Vagina (tissue), 2 donors: ENCODE data around the gene ISLR. TPM values are rescaled to one million over a fixed set of nuclear protein-coding genes. Genes with fewer than 3 reads are reported as not detected.

Experiments used
- DNase-seq, 2 donors: peaks; one replicate each; pipeline ENCODE4 v3.0.0-alpha.2; 2017; ENCODE audit errors: extremely low spot score in 2 of 2
- H3K27ac ChIP-seq: fragments of 200-600 bp; sonication (generic); one replicate; pipeline ENCODE4 v1.5.1; 2019
- H3K27me3 ChIP-seq: fragments of 200-600 bp; sonication (generic); one replicate; pipeline ENCODE4 v1.5.1; 2019
- H3K36me3 ChIP-seq, 2 donors: fragments of 200-600 bp; sonication (generic); one replicate each; pipeline ENCODE4 v1.5.1; 2017 to 2019
- H3K4me1 ChIP-seq: fragments of 200-600 bp; sonication (generic); one replicate; pipeline ENCODE4 v1.5.1; 2019
- H3K4me3 ChIP-seq, 2 donors: fragments of 200-600 bp; sonication (generic); 1 replicate in 1 of 2; 2 replicates in 1 of 2; pipeline ENCODE4 v1.5.1; 2016 to 2019
- H3K9me3 ChIP-seq: fragments of 200-600 bp; sonication (generic); one replicate; pipeline ENCODE4 v1.5.1; 2019
- CTCF ChIP-seq, 3 experiments: fragments of 450-650 bp in 2 of 3; fragments of 200-600 bp in 1 of 3; sonication (generic) in 1 of 3; IDR thresholded peaks; one replicate each; pipeline ENCODE4 v1.5.1; 2017 to 2019; ENCODE audit warnings: antibody characterized with exemption in 3 of 3, mild to moderate bottlenecking in 2 of 3, moderate library complexity in 2 of 3
- POLR2A ChIP-seq, 2 donors: fragments of 450-650 bp; IDR thresholded peaks; one replicate each; pipeline ENCODE4 v1.6.1; 2017; ENCODE audit warnings: antibody characterized with exemption in 2 of 2, mild to moderate bottlenecking in 2 of 2, moderate library complexity in 2 of 2
- POLR2AphosphoS5 ChIP-seq, 2 donors: sonication (generic); formaldehyde crosslinking; IDR thresholded peaks; one replicate each; pipeline ENCODE4 v1.9.0; 2017; ENCODE audit warnings: antibody characterized with exemption in 2 of 2, mild to moderate bottlenecking in 2 of 2, low read depth in 1 of 2; ENCODE audit not compliant: insufficient read depth in 1 of 2
- intact Hi-C: fragments of 100-400 bp; cut with DNase I; formaldehyde crosslinking; loops from one replicate; pipeline ENCODE4 v1.15.1; 2023
- total RNA-seq: library from RNA; depleted of rRNA; stranded (reverse); fragments of >200 nt; gene quantifications from one replicate; pipeline ENCODE4 v1.2.3, GENCODE V29; 2016

ISLR gene
- total RNA-seq, 1 donor from 2014 or later = 208 TPM

- DNase-seq = no peak
- TF ChIP-seq POLR2A (IDR thresholded peaks at IDR 0.05) (no peak), CTCF (IDR thresholded peaks at IDR 0.05) (no peak), POLR2AphosphoS5 (IDR thresholded peaks at IDR 0.05; ENCODE audit: insufficient read depth in 1 of 2, low read depth in 1 of 2) (no peak)
- Histone ChIP-seq H3K4me1 (peaks cover 15% of the 10 kb centered on the region), H3K9me3 (no peaks in the 10 kb centered on the region), H3K27ac (no peak overlapping the region), H3K4me3 (no peak overlapping the region), H3K36me3 (no peaks in the 10 kb centered on the region), H3K27me3 (no peaks in the 10 kb centered on the region)
- intact Hi-C loops = no loop called here
Measured at GRCh38 chr15:74192751-74193150, 19.2 kb downstream of the ISLR start.

GRCh38 chr15:74193299-74193718, 19.8 kb downstream of the ISLR start:
- Histone ChIP-seq H3K9me3 (no peaks in the 10 kb centered on the region), H3K27me3 (no peaks in the 10 kb centered on the region), H3K4me1 (peaks cover 15% of the 10 kb centered on the region), H3K4me3 (no peak overlapping the region), H3K27ac (no peak overlapping the region), H3K36me3 (no peaks in the 10 kb centered on the region)
- no peak for DNase-seq
- intact Hi-C loops = no loop called here
- TF ChIP-seq POLR2AphosphoS5 (IDR thresholded peaks at IDR 0.05; ENCODE audit: insufficient read depth in 1 of 2, low read depth in 1 of 2) (peak in 1 of 2 donors; percentile 12), POLR2A (IDR thresholded peaks at IDR 0.05) (no peak), CTCF (IDR thresholded peaks at IDR 0.05) (no peak)

GRCh38 chr15:74193905-74194304, 20.4 kb downstream of the ISLR start:
- Histone ChIP-seq H3K4me3 (no peak overlapping the region), H3K9me3 (no peaks in the 10 kb centered on the region), H3K4me1 (peaks cover 15% of the 10 kb centered on the region), H3K27me3 (no peaks in the 10 kb centered on the region), H3K27ac (no peak overlapping the region), H3K36me3 (no peaks in the 10 kb centered on the region)
- intact Hi-C loops = no loop called here
- DNase-seq = no peak
- no peak for TF ChIP-seq POLR2AphosphoS5 (IDR thresholded peaks at IDR 0.05; ENCODE audit: insufficient read depth in 1 of 2, low read depth in 1 of 2)
- no peak for TF ChIP-seq POLR2A (IDR thresholded peaks at IDR 0.05)
- no peak for TF ChIP-seq CTCF (IDR thresholded peaks at IDR 0.05)

GRCh38 chr15:74194572-74195559, 21.4 kb downstream of the ISLR start:
- no peaks in the 10 kb centered on the region for H3K36me3 ChIP-seq
- no peak for DNase-seq
- peaks cover 19% of the 10 kb centered on the region for H3K4me1 ChIP-seq
- H3K27ac ChIP-seq = no peak overlapping the region
- no peaks in the 10 kb centered on the region for H3K27me3 ChIP-seq
- intact Hi-C loops = no loop called here
- no peaks in the 10 kb centered on the region for H3K9me3 ChIP-seq
- H3K4me3 ChIP-seq = no peak overlapping the region
- TF ChIP-seq CTCF (IDR thresholded peaks at IDR 0.05) (no peak), POLR2AphosphoS5 (IDR thresholded peaks at IDR 0.05; ENCODE audit: insufficient read depth in 1 of 2, low read depth in 1 of 2) (no peak), POLR2A (IDR thresholded peaks at IDR 0.05) (no peak)

GRCh38 chr15:74196175-74196574, 22.7 kb downstream of the ISLR start:
- Histone ChIP-seq H3K4me1 (peaks cover 32% of the 10 kb centered on the region), H3K9me3 (no peaks in the 10 kb centered on the region), H3K27me3 (no peaks in the 10 kb centered on the region), H3K36me3 (no peaks in the 10 kb centered on the region), H3K4me3 (no peak overlapping the region), H3K27ac (no peak overlapping the region)
- no peak for DNase-seq
- intact Hi-C loops = no loop called here
- TF ChIP-seq POLR2AphosphoS5 (IDR thresholded peaks at IDR 0.05; ENCODE audit: insufficient read depth in 1 of 2, low read depth in 1 of 2) (peak; percentile 33 to 47), CTCF (IDR thresholded peaks at IDR 0.05) (no peak)
